ENCODE results near the gene TSSK2.

Gene TSSK2

GRCh38 chr22:19086417-19086816 lies 44.7 kb upstream of the TSSK2 start:
- POLR2A ChIA-PET: no interaction called here
- no peak for DNase-seq (ENCODE audit: extremely low spot score)
- CTCF ChIA-PET: no interaction called here

GRCh38 chr22:19086896-19087295 lies 44.2 kb upstream of the TSSK2 start:
- CTCF ChIA-PET: no interaction called here
- no peak for DNase-seq (ENCODE audit: extremely low spot score)

More at GRCh38 chr22:19086417-19086816, 44.7 kb upstream of the TSSK2 start:
- no peak for TF ChIP-seq FOXM1 (IDR thresholded peaks at IDR 0.05; ENCODE audit: borderline replicate concordance)
- TF ChIP-seq ZNF384 (IDR thresholded peaks at IDR 0.05): no peak
- no peak for TF ChIP-seq ELF4 (IDR thresholded peaks at IDR 0.05)
- TF ChIP-seq FOXK2 (IDR thresholded peaks at IDR 0.05): no peak
- TF ChIP-seq SUZ12 (IDR thresholded peaks at IDR 0.05): no peak
- TF ChIP-seq, protein P1, sequence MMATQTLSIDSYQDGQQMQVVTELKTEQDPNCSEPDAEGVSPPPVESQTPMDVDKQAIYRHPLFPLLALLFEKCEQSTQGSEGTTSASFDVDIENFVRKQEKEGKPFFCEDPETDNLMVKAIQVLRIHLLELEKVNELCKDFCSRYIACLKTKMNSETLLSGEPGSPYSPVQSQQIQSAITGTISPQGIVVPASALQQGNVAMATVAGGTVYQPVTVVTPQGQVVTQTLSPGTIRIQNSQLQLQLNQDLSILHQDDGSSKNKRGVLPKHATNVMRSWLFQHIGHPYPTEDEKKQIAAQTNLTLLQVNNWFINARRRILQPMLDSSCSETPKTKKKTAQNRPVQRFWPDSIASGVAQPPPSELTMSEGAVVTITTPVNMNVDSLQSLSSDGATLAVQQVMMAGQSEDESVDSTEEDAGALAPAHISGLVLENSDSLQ (IDR thresholded peaks at IDR 0.05): no peak
- TF ChIP-seq L3MBTL2 (conservative IDR thresholded peaks at IDR 0.05): no peak
- TF ChIP-seq NFRKB (IDR thresholded peaks at IDR 0.05): no peak
- TF ChIP-seq LEF1 (IDR thresholded peaks at IDR 0.05; ENCODE audit: borderline replicate concordance): no peak
- TF ChIP-seq CTBP1 (IDR thresholded peaks at IDR 0.05; ENCODE audit: borderline replicate concordance): no peak
- TF ChIP-seq SP1 (IDR thresholded peaks at IDR 0.05): no peak
- no peak for TF ChIP-seq HDGF (IDR thresholded peaks at IDR 0.05; ENCODE audit: borderline replicate concordance)
- TF ChIP-seq TARDBP (IDR thresholded peaks at IDR 0.05): no peak
- no peak for TF ChIP-seq FOXA1 (IDR thresholded peaks at IDR 0.05)
- TF ChIP-seq ARNT (IDR thresholded peaks at IDR 0.05): no peak
- TF ChIP-seq BHLHE40 (IDR thresholded peaks at IDR 0.05; ENCODE audit: borderline replicate concordance): no peak

DNA sequence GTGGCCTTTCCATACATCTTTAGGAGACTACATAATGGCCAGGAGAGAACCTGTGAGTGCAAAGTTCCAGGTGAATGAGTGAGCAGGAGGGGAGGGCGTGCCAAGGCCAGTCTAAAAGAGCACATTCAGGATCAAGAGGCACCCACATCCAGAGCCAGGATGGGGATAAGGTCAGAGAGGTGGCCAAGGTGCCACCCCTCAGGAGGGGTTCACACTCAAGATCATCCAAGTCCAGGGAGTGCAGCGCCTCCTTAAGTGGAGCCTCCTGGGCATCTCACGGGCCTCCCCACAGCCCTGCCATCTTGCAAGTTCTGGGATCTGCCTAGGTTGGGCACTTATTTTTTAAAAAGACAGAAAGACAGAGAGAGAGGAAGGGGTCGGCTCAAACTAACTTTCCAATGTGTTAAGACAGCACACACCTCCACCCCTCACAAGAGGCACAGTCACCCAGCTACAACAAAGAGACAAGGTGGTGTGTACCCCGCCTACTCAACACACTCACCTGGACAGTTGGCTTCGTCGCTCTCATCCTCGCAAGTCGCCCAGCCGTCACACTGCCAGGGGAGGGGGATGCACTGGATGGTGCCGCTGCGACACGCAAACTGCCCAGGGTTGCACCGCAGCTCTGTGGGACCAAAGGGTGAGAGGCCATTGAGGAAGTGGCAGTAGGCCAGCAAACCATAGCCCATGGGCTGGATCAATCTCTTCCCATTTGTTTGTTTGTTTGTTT lies 42.1 kb upstream of the TSSK2 start:
- TF ChIP-seq L3MBTL2 (conservative IDR thresholded peaks at IDR 0.05): no peak
- no peak for TF ChIP-seq FOXM1 (IDR thresholded peaks at IDR 0.05; ENCODE audit: borderline replicate concordance)
- TF ChIP-seq CTBP1 (IDR thresholded peaks at IDR 0.05; ENCODE audit: borderline replicate concordance): no peak
- no peak for TF ChIP-seq HDGF (IDR thresholded peaks at IDR 0.05; ENCODE audit: borderline replicate concordance)
- TF ChIP-seq SP1 (IDR thresholded peaks at IDR 0.05): no peak
- no peak for TF ChIP-seq ZNF384 (IDR thresholded peaks at IDR 0.05)
- TF ChIP-seq SUZ12 (IDR thresholded peaks at IDR 0.05): no peak
- TF ChIP-seq ELF4 (IDR thresholded peaks at IDR 0.05): no peak
- POLR2A ChIA-PET: no interaction called here
- DNase-seq (ENCODE audit: extremely low spot score): no peak
- CTCF ChIA-PET: interaction anchor here (0.9 kb wide), 1 partner anchor 90 kb away, joined by 3 read pairs; no protein-coding TSS in a partner anchor

More at GRCh38 chr22:19086896-19087295, 44.2 kb upstream of the TSSK2 start:
- TF ChIP-seq ARNT (IDR thresholded peaks at IDR 0.05): no peak
- TF ChIP-seq ELF4 (IDR thresholded peaks at IDR 0.05): no peak
- TF ChIP-seq SP1 (IDR thresholded peaks at IDR 0.05): no peak
- TF ChIP-seq HDGF (IDR thresholded peaks at IDR 0.05; ENCODE audit: borderline replicate concordance): no peak
- POLR2A ChIA-PET: no interaction called here

DNA sequence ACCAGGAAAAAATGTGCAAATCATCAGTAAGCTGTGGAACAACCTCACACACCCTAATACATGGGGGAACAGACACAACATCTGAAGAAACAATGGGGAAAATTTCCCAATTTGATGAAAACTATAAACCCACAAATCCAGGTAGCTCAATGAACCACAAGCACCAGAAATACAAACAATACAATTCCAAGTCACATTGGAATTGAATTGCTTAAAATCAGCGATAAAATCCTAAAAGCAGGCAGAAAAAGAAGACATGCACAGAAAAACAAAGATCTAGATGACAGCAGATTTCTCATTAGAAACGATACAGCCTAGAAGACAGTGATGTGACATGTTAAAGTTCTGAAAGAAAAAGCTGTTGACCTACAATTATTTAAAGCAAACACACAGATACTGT lies 40.9 kb upstream of the TSSK2 start:
- TF ChIP-seq, protein P1 (IDR thresholded peaks at IDR 0.05): no peak
- no peak for TF ChIP-seq ELF4 (IDR thresholded peaks at IDR 0.05)
- no peak for TF ChIP-seq HDGF (IDR thresholded peaks at IDR 0.05; ENCODE audit: borderline replicate concordance)
- no peak for TF ChIP-seq FOXK2 (IDR thresholded peaks at IDR 0.05)
- TF ChIP-seq TARDBP (IDR thresholded peaks at IDR 0.05): no peak
- TF ChIP-seq SUZ12 (IDR thresholded peaks at IDR 0.05): no peak
- TF ChIP-seq FOXM1 (IDR thresholded peaks at IDR 0.05; ENCODE audit: borderline replicate concordance): no peak
- no peak for TF ChIP-seq L3MBTL2 (conservative IDR thresholded peaks at IDR 0.05)
- no peak for TF ChIP-seq FOXA1 (IDR thresholded peaks at IDR 0.05)
- TF ChIP-seq BHLHE40 (IDR thresholded peaks at IDR 0.05; ENCODE audit: borderline replicate concordance): no peak
- TF ChIP-seq LEF1 (IDR thresholded peaks at IDR 0.05; ENCODE audit: borderline replicate concordance): no peak
- no peak for TF ChIP-seq SP1 (IDR thresholded peaks at IDR 0.05)
- no peak for TF ChIP-seq NFRKB (IDR thresholded peaks at IDR 0.05)
- TF ChIP-seq CTBP1 (IDR thresholded peaks at IDR 0.05; ENCODE audit: borderline replicate concordance): no peak
- no peak for TF ChIP-seq ZNF384 (IDR thresholded peaks at IDR 0.05)
- CTCF ChIA-PET: interaction anchor here (0.9 kb wide), 1 partner anchor 89 kb away, joined by 3 read pairs; no protein-coding TSS in a partner anchor
- DNase-seq (ENCODE audit: extremely low spot score): no peak
- POLR2A ChIA-PET: no interaction called here

DNA sequence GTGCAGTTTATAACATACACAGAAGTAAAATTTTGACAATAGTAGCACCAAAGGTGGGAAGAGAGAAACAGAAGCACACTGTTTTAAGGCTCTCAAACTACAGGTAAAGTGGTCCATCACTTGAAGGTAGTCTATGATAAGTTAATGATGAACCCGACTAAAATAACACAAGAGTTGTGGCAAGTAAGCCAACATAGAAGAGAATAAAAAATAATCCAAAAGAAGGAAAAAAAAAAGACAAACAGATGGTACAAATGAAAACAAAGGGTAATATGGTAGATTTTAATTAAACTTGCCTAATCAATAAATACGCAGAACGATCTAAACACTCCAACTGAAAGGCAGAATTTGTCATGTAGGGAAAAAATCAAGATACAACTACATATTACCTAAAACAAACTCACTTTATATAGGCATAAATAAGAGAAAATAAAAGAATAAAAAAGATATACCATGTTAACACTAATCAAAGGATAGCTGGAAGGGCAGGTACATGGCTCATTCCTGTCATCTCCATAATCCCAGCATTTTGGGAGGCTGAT lies 40.5 kb upstream of the TSSK2 start:
- CTCF ChIA-PET: no interaction called here
- DNase-seq (ENCODE audit: extremely low spot score): no peak
- TF ChIP-seq CTBP1 (IDR thresholded peaks at IDR 0.05; ENCODE audit: borderline replicate concordance) (no peak), NFRKB (IDR thresholded peaks at IDR 0.05) (no peak), ARNT (IDR thresholded peaks at IDR 0.05) (no peak), SP1 (IDR thresholded peaks at IDR 0.05) (no peak), HDGF (IDR thresholded peaks at IDR 0.05; ENCODE audit: borderline replicate concordance) (no peak), LEF1 (IDR thresholded peaks at IDR 0.05; ENCODE audit: borderline replicate concordance) (no peak), TARDBP (IDR thresholded peaks at IDR 0.05) (no peak)
- POLR2A ChIA-PET: no interaction called here

DNA sequence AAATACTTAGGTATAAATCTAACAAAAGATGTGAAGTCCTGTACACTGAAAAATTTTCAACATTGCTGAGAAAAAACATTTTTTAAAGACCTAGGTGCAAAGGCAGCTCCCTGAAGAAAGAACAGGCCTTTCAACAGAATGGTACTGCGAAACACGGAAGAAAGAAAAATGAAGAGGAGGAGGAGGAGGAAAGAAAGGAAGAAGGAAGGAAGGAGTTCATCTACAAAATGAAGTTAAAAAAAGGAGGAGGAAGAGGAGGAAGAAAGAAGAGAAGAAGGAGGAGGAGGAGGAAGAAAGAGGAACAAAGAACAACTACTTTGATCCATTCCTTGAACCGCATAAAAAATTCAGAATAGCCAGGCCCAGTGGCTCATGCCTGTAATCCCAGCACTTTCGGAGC lies 38.4 kb upstream of the TSSK2 start:
- CTCF ChIA-PET: interaction anchor here (0.7 kb wide), 1 partner anchor 19 kb away, joined by 3 read pairs; no protein-coding TSS in a partner anchor
- TF ChIP-seq CTBP1 (IDR thresholded peaks at IDR 0.05; ENCODE audit: borderline replicate concordance) (no peak), ARNT (IDR thresholded peaks at IDR 0.05) (no peak), ELF4 (IDR thresholded peaks at IDR 0.05) (no peak)
- POLR2A ChIA-PET: no interaction called here
- DNase-seq (ENCODE audit: extremely low spot score): no peak

All from HEK293T (cell line).